RWPE1 (cell line): Measurements from ENCODE around the gene BAG1.

Experiments
- CTCF ChIA-PET: fragments of 350-600 bp; sonication (Branson Sonifier 250); formaldehyde crosslinking; extraction: SDS; loops from one replicate; lab custom pipeline; 2021; lab: Yijun Ruan, JAX
- POLR2A ChIA-PET: fragments of 400-600 bp; formaldehyde crosslinking; extraction: SDS; loops from one replicate; lab custom pipeline; 2020; ENCODE audit warnings: antibody characterized with exemption; ENCODE audit not compliant: low non-redundant PET; lab: Yijun Ruan, JAX
- DNase-seq: peaks from one replicate; pipeline ENCODE4 v3.0.0; 2012; ENCODE audit warnings: low spot score
- H3K27ac ChIP-seq: fragments of 450-650 bp; 2 replicates; pipeline ENCODE4 v1.5.1; 2017
- CTCF ChIP-seq: fragments of 450-650 bp; conservative IDR thresholded peaks from 2 replicates; pipeline ENCODE4 v1.5.1; 2017; ENCODE audit warnings: low read depth, mild to moderate bottlenecking

The BAG1 gene

GRCh38 chr9:33228606-33229005 lies 35.9 kb downstream of the BAG1 start:
- ChIA-PET CTCF (interaction anchor here (0.6 to 1.0 kb wide), 3 partner anchors 61 to 496 kb away, joined by 3 to 7 read pairs (median 5); partner anchors contain the start of gene NFX1), POLR2A (no interaction called here)
- peak overlapping the region; percentile 83 for H3K27ac ChIP-seq
- DNase-seq: no peak
- TF ChIP-seq CTCF: no peak

DNA sequence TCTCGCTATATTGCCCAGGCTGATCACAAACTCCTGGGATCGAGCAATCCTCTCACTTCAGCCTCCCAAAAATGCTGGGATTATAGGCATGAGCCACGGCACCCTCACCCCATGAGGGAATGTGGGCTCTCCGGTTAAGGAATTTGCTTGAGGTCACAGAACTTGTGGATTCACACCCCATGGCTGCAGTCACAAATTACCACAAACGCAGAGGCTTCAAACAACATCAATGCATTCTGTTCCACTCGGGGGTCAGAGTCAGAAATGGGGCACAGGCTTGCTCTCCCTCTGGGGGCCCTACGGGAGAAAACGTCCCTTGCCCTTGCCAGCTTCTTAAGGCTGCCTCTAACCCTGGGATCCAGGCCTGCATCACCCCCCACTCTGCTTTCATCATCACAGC lies 36.8 kb downstream of the BAG1 start:
- no peak for DNase-seq
- H3K27ac ChIP-seq: peak overlapping the region; percentile 83
- no peak for TF ChIP-seq CTCF
- POLR2A ChIA-PET: no interaction called here
- CTCF ChIA-PET: no interaction called here

GRCh38 chr9:33227008-33227398 lies 37.5 kb downstream of the BAG1 start:
- POLR2A ChIA-PET: interaction anchor here (0.8 kb wide), 1 partner anchor 151 kb away, joined by 3 read pairs; the partner anchor contains the start of gene SMU1
- peak overlapping the region; percentile 83; the same call in 1 of the 2 replicates for H3K27ac ChIP-seq
- CTCF ChIA-PET: interaction anchor here (0.6 to 0.7 kb wide), 2 partner anchors 151 to 847 kb away, joined by 3 read pairs; partner anchors contain the start of gene SMU1
- no peak for DNase-seq
- no peak for TF ChIP-seq CTCF

- peak; percentile 60 for DNase-seq
- TF ChIP-seq CTCF: peak; percentile 92
- ChIA-PET POLR2A (interaction anchor here (0.7 kb wide), 1 partner anchor 350 kb away, joined by 4 read pairs; no protein-coding TSS in a partner anchor), CTCF (interaction anchor here (0.5 to 1.2 kb wide), 11 partner anchors 17 to 995 kb away, joined by 3 to 4 read pairs (median 3); no protein-coding TSS in a partner anchor)
- H3K27ac ChIP-seq: peak overlapping the region; percentile 37
Measured at GRCh38 chr9:33225319-33226147, 39.0 kb downstream of the BAG1 start.

- DNase-seq: no peak
- no peak; the same call in 1 of the 2 replicates for TF ChIP-seq CTCF
- POLR2A ChIA-PET: no interaction called here
- CTCF ChIA-PET: interaction anchor here (0.7 kb wide), 1 partner anchor 37 kb away, joined by 3 read pairs; no protein-coding TSS in a partner anchor
- no peak overlapping the region for H3K27ac ChIP-seq
Measured at GRCh38 chr9:33223696-33224095, 40.8 kb downstream of the BAG1 start.

GRCh38 chr9:33222031-33222430 lies 42.5 kb downstream of the BAG1 start:
- POLR2A ChIA-PET: no interaction called here
- peak; percentile 38 for DNase-seq
- peak overlapping the region; percentile 1; the same call in 1 of the 2 replicates for H3K27ac ChIP-seq
- CTCF ChIA-PET: no interaction called here
- no peak for TF ChIP-seq CTCF
